ENCODE data around the gene SMYD5.

- TF ChIP-seq CTCF (IDR thresholded peaks at IDR 0.05) (no peak), POLR2A (IDR thresholded peaks at IDR 0.05) (no peak)
These were observed 18.5 kb downstream of the SMYD5 start for GRCh38 chr2:73232403-73233153.
